ENCODE measurements around the gene IL4R. TPM values are rescaled to one million over a fixed set of nuclear protein-coding genes. Genes with fewer than 3 reads are reported as not detected.

The IL4R gene
- total RNA-seq, 2 donors from 2014 or later = 30.6 to 31.6 TPM

GRCh38 chr16:27289669-27290068 is 24.1 kb upstream of the IL4R start:
- TF ChIP-seq CTCF (conservative IDR thresholded peaks at IDR 0.05) = no peak
- H3K4me1 Mint-ChIP-seq = no peaks in the 10 kb centered on the region
- Histone ChIP-seq H3K9me3 (ENCODE audit: control insufficient read depth, low read length) (no peaks in the 10 kb centered on the region), H3K36me3 (ENCODE audit: control insufficient read depth, insufficient read depth, low read length) (no peaks in the 10 kb centered on the region), H3K27me3 (ENCODE audit: control insufficient read depth, insufficient read depth, low read length, poor library complexity, severe bottlenecking) (no peaks in the 10 kb centered on the region), H3K27ac (ENCODE audit: low read depth, low read length) (no peak overlapping the region), H3K4me1 (ENCODE audit: control insufficient read depth, insufficient read depth, low read length) (no peaks in the 10 kb centered on the region), H3K9ac (ENCODE audit: extremely low read depth, low read length, poor library complexity, severe bottlenecking) (no peak overlapping the region), H3K4me3 (ENCODE audit: low read length) (no peak overlapping the region)
- H3K4me3 Mint-ChIP-seq = no peak overlapping the region
- H3K27me3 Mint-ChIP-seq (ENCODE audit: insufficient read depth) = no peaks in the 10 kb centered on the region
- H3K9me3 Mint-ChIP-seq = no peaks in the 10 kb centered on the region
- H3K27ac Mint-ChIP-seq = no peak overlapping the region
- no peaks in the 10 kb centered on the region for H3K36me3 Mint-ChIP-seq (ENCODE audit: low read depth)
- 87 to 89% methylated on average over 4 to 5 of the region's 6 CpGs for whole genome bisulfite sequencing, 2 experiments (ENCODE audit: insufficient coverage in 1 of 2, insufficient read length in 1 of 2)
- no peak for DNase-seq

GRCh38 chr16:27290562-27290961 is 23.2 kb upstream of the IL4R start:
- no peaks in the 10 kb centered on the region for H3K36me3 ChIP-seq (ENCODE audit: control insufficient read depth, insufficient read depth, low read length)
- Mint-ChIP-seq H3K9me3 (no peaks in the 10 kb centered on the region), H3K27me3 (ENCODE audit: insufficient read depth) (no peaks in the 10 kb centered on the region), H3K4me3 (no peak overlapping the region), H3K36me3 (ENCODE audit: low read depth) (no peaks in the 10 kb centered on the region), H3K27ac (no peak overlapping the region), H3K4me1 (no peaks in the 10 kb centered on the region)
- no peak for TF ChIP-seq CTCF (conservative IDR thresholded peaks at IDR 0.05)
- H3K4me3 ChIP-seq (ENCODE audit: low read length) = no peak overlapping the region
- H3K9me3 ChIP-seq (ENCODE audit: control insufficient read depth, low read length) = no peaks in the 10 kb centered on the region
- no peak for DNase-seq
- no peak overlapping the region for H3K27ac ChIP-seq (ENCODE audit: low read depth, low read length)
- no peaks in the 10 kb centered on the region for H3K4me1 ChIP-seq (ENCODE audit: control insufficient read depth, insufficient read depth, low read length)
- H3K9ac ChIP-seq (ENCODE audit: extremely low read depth, low read length, poor library complexity, severe bottlenecking) = no peak overlapping the region
- no peaks in the 10 kb centered on the region for H3K27me3 ChIP-seq (ENCODE audit: control insufficient read depth, insufficient read depth, low read length, poor library complexity, severe bottlenecking)

- H3K36me3 ChIP-seq (ENCODE audit: control insufficient read depth, insufficient read depth, low read length) = no peaks in the 10 kb centered on the region
- no peak for TF ChIP-seq CTCF (conservative IDR thresholded peaks at IDR 0.05)
- H3K9ac ChIP-seq (ENCODE audit: extremely low read depth, low read length, poor library complexity, severe bottlenecking) = no peak overlapping the region
- Mint-ChIP-seq H3K27ac (no peak overlapping the region), H3K27me3 (ENCODE audit: insufficient read depth) (no peaks in the 10 kb centered on the region), H3K4me1 (no peaks in the 10 kb centered on the region), H3K36me3 (ENCODE audit: low read depth) (no peaks in the 10 kb centered on the region), H3K4me3 (no peak overlapping the region), H3K9me3 (no peaks in the 10 kb centered on the region)
- WGBS, 2 experiments (ENCODE audit: insufficient coverage in 1 of 2, insufficient read length in 1 of 2) = 87 to 88% methylated on average over 3 to 5 of the region's 5 CpGs
- H3K4me3 ChIP-seq (ENCODE audit: low read length) = no peak overlapping the region
- no peaks in the 10 kb centered on the region for H3K9me3 ChIP-seq (ENCODE audit: control insufficient read depth, low read length)
- H3K27me3 ChIP-seq (ENCODE audit: control insufficient read depth, insufficient read depth, low read length, poor library complexity, severe bottlenecking) = no peaks in the 10 kb centered on the region
- no peak for DNase-seq
- H3K27ac ChIP-seq (ENCODE audit: low read depth, low read length) = no peak overlapping the region
- H3K4me1 ChIP-seq (ENCODE audit: control insufficient read depth, insufficient read depth, low read length) = no peaks in the 10 kb centered on the region
These were observed 22.7 kb upstream of the IL4R start for GRCh38 chr16:27291106-27291505.

Measured in endodermal cell (in vitro differentiated cells).